DMS53 treated with DMSO at 0.1 percent for 48 hours (cell line): Measurements from ENCODE around the gene CHCHD6.

ENCODE experiments used
- DNase-seq: peaks from one replicate; lab custom pipeline; 2025; ENCODE audit not compliant: unreplicated experiment; lab: John Stamatoyannopoulos, UW

Gene CHCHD6

GRCh38 chr3:126817781-126818180 is 113.7 kb downstream of the CHCHD6 start:
- no peak for DNase-seq

- DNase-seq, result no peak
Observed at GRCh38 chr3:126818400-126819095, 114.5 kb downstream of the CHCHD6 start.

- DNase-seq, result no peak
Observed at GRCh38 chr3:126826693-126827092, 122.7 kb downstream of the CHCHD6 start.

- DNase-seq, result no peak
Observed at GRCh38 chr3:126827121-126827520, 123.1 kb downstream of the CHCHD6 start.

GRCh38 chr3:126828306-126828705 is 124.3 kb downstream of the CHCHD6 start:
- DNase-seq, result no peak

- DNase-seq, result no peak
Observed at GRCh38 chr3:126832933-126833332, 128.9 kb downstream of the CHCHD6 start.

GRCh38 chr3:126834596-126835471 is 130.8 kb downstream of the CHCHD6 start:
- DNase-seq, result no peak

GRCh38 chr3:126835472-126836219 is 131.6 kb downstream of the CHCHD6 start:
- no peak for DNase-seq

- DNase-seq, result no peak
Observed at GRCh38 chr3:126836220-126836860, 132.3 kb downstream of the CHCHD6 start.

- no peak for DNase-seq
Observed at GRCh38 chr3:126837773-126838172, 133.7 kb downstream of the CHCHD6 start.

- DNase-seq, result no peak
Observed at GRCh38 chr3:126845920-126846715, 142.1 kb downstream of the CHCHD6 start.

GRCh38 chr3:126847061-126847460 is 143.0 kb downstream of the CHCHD6 start:
- DNase-seq, result no peak

- DNase-seq, result no peak
Observed at GRCh38 chr3:126848991-126849390, 145.0 kb downstream of the CHCHD6 start.

GRCh38 chr3:126849768-126850167 is 145.7 kb downstream of the CHCHD6 start:
- no peak for DNase-seq

- DNase-seq, result no peak
Observed at GRCh38 chr3:126850370-126851085, 146.5 kb downstream of the CHCHD6 start.

GRCh38 chr3:126851382-126851781 is 147.3 kb downstream of the CHCHD6 start:
- DNase-seq, result no peak

GRCh38 chr3:126851934-126852333 is 147.9 kb downstream of the CHCHD6 start:
- DNase-seq, result no peak

- DNase-seq, result no peak
Observed at GRCh38 chr3:126852511-126852910, 148.5 kb downstream of the CHCHD6 start.

- DNase-seq, result no peak
Observed at GRCh38 chr3:126854666-126855065, 150.6 kb downstream of the CHCHD6 start.

- no peak for DNase-seq
Observed at GRCh38 chr3:126855374-126855773, 151.3 kb downstream of the CHCHD6 start.
